ENCODE data around the gene MED26.
"Not testable (repeated sequence)": the region's sequence is repeated elsewhere in the genome, so short reads cannot be mapped to it uniquely, and the experiment has no call there.

MED26 gene

GRCh38 chr19:16668702-16669101 is 40.7 kb upstream of the MED26 start:
- not testable (repeated sequence) for H2BK15ac ChIP-seq (ENCODE audit: low read length); H3K4me2 ChIP-seq (ENCODE audit: insufficient read depth, low read length, poor library complexity, severe bottlenecking); H3K4me1 ChIP-seq (ENCODE audit: control insufficient read depth in 2 of 2, insufficient read depth in 1 of 2, low read depth in 1 of 2, low read length in 2 of 2); DNase-seq (ENCODE audit: low spot score); H4K8ac ChIP-seq (ENCODE audit: low read depth, low read length); H3K23ac ChIP-seq (ENCODE audit: low read depth, low read length, poor library complexity); H3K14ac ChIP-seq (ENCODE audit: low read length); H3K4ac ChIP-seq (ENCODE audit: low read length); H3K27ac ChIP-seq (replicated peaks; ENCODE audit: low read length); H3K9me3 ChIP-seq (replicated peaks in 1 of 2; ENCODE audit: control insufficient read depth in 2 of 2, insufficient read depth in 1 of 2, low read depth in 1 of 2, low read length in 2 of 2); H3K36me3 ChIP-seq (replicated peaks in 1 of 2; ENCODE audit: control insufficient read depth in 2 of 2, insufficient read depth in 2 of 2, low read length in 2 of 2); H2AFZ ChIP-seq (ENCODE audit: low read length); H4K91ac ChIP-seq (ENCODE audit: low read depth, low read length, poor library complexity); H2BK12ac ChIP-seq (ENCODE audit: low read length); H3K9ac ChIP-seq (ENCODE audit: low read depth, low read length, poor library complexity); H3K27me3 ChIP-seq (ENCODE audit: control insufficient read depth in 3 of 3, insufficient read depth in 3 of 3, low read depth in 1 of 3, low read length in 3 of 3); H3K18ac ChIP-seq (ENCODE audit: low read length); H3K4me3 ChIP-seq (ENCODE audit: low read length in 2 of 2); H2BK5ac ChIP-seq (ENCODE audit: low read length); H2AK5ac ChIP-seq (ENCODE audit: low read depth, low read length); H2BK120ac ChIP-seq (ENCODE audit: low read depth, low read length); H3K79me1 ChIP-seq (ENCODE audit: low read depth, low read length)
- WGBS, 2 donors (ENCODE audit: extremely low coverage in 2 of 2, insufficient read length in 2 of 2, insufficient replicate concordance in 1 of 2), result no CpG with 5 or more reads among the region's 4 CpGs

GRCh38 chr19:16668176-16668575 is 40.2 kb upstream of the MED26 start:
- H2BK120ac ChIP-seq (ENCODE audit: low read depth, low read length), result no peak overlapping the region
- H2AFZ ChIP-seq (ENCODE audit: low read length), result no peak overlapping the region
- no peaks in the 10 kb centered on the region for H3K9me3 ChIP-seq (replicated peaks in 1 of 2; ENCODE audit: control insufficient read depth in 2 of 2, insufficient read depth in 1 of 2, low read depth in 1 of 2, low read length in 2 of 2)
- no peaks in the 10 kb centered on the region for H3K4me1 ChIP-seq (ENCODE audit: control insufficient read depth in 2 of 2, insufficient read depth in 1 of 2, low read depth in 1 of 2, low read length in 2 of 2)
- H3K27ac ChIP-seq (replicated peaks; ENCODE audit: low read length), result no peak overlapping the region
- no peak overlapping the region for H2BK5ac ChIP-seq (ENCODE audit: low read length)
- no peaks in the 10 kb centered on the region for H3K36me3 ChIP-seq (replicated peaks in 1 of 2; ENCODE audit: control insufficient read depth in 2 of 2, insufficient read depth in 2 of 2, low read length in 2 of 2)
- no peak overlapping the region for H3K18ac ChIP-seq (ENCODE audit: low read length)
- H3K4me2 ChIP-seq (ENCODE audit: insufficient read depth, low read length, poor library complexity, severe bottlenecking), result no peak overlapping the region
- H3K14ac ChIP-seq (ENCODE audit: low read length), result no peak overlapping the region
- H2AK5ac ChIP-seq (ENCODE audit: low read depth, low read length), result no peak overlapping the region
- H3K79me1 ChIP-seq (ENCODE audit: low read depth, low read length), result no peaks in the 10 kb centered on the region
- H4K91ac ChIP-seq (ENCODE audit: low read depth, low read length, poor library complexity), result no peak overlapping the region
- no peak overlapping the region for H3K9ac ChIP-seq (ENCODE audit: low read depth, low read length, poor library complexity)
- H3K4me3 ChIP-seq (ENCODE audit: low read length in 2 of 2), result no peak overlapping the region
- no CpG with 5 or more reads among the region's 5 CpGs for WGBS, 2 donors (ENCODE audit: extremely low coverage in 2 of 2, insufficient read length in 2 of 2, insufficient replicate concordance in 1 of 2)
- H4K8ac ChIP-seq (ENCODE audit: low read depth, low read length), result no peak overlapping the region
- DNase-seq (ENCODE audit: low spot score), result no peak
- H3K23ac ChIP-seq (ENCODE audit: low read depth, low read length, poor library complexity), result no peak overlapping the region
- no peak overlapping the region for H3K4ac ChIP-seq (ENCODE audit: low read length)
- no peak overlapping the region for H2BK12ac ChIP-seq (ENCODE audit: low read length)
- H2BK15ac ChIP-seq (ENCODE audit: low read length), result no peak overlapping the region
- H3K27me3 ChIP-seq (ENCODE audit: control insufficient read depth in 3 of 3, insufficient read depth in 3 of 3, low read depth in 1 of 3, low read length in 3 of 3), result no peaks in the 10 kb centered on the region

GRCh38 chr19:16661480-16662034 is 33.6 kb upstream of the MED26 start:
- Histone ChIP-seq H2BK12ac (ENCODE audit: low read length) (peak overlapping the region; percentile 22), H2BK15ac (ENCODE audit: low read length) (peak overlapping the region; percentile 79), H4K91ac (ENCODE audit: low read depth, low read length, poor library complexity) (no peak overlapping the region), H2BK120ac (ENCODE audit: low read depth, low read length) (peak overlapping the region; percentile 64), H3K4me2 (ENCODE audit: insufficient read depth, low read length, poor library complexity, severe bottlenecking) (peak overlapping the region; percentile 97), H3K27ac (replicated peaks; ENCODE audit: low read length) (no peak overlapping the region), H2AFZ (ENCODE audit: low read length) (peak overlapping the region; percentile 96), H3K4ac (ENCODE audit: low read length) (no peak overlapping the region), H4K8ac (ENCODE audit: low read depth, low read length) (no peak overlapping the region), H3K23ac (ENCODE audit: low read depth, low read length, poor library complexity) (peak overlapping the region; percentile 63), H3K27me3 (ENCODE audit: control insufficient read depth in 3 of 3, insufficient read depth in 3 of 3, low read depth in 1 of 3, low read length in 3 of 3) (peaks cover 0 to 16% (median 9%) of the 10 kb centered on the region in 3 experiments), H3K9ac (ENCODE audit: low read depth, low read length, poor library complexity) (peak overlapping the region; percentile 70), H3K36me3 (replicated peaks in 1 of 2; ENCODE audit: control insufficient read depth in 2 of 2, insufficient read depth in 2 of 2, low read length in 2 of 2) (peaks cover 14 to 28% of the 10 kb centered on the region in 2 donors), H3K4me1 (ENCODE audit: control insufficient read depth in 2 of 2, insufficient read depth in 1 of 2, low read depth in 1 of 2, low read length in 2 of 2) (peaks cover 4 to 11% of the 10 kb centered on the region in 2 donors), H3K9me3 (replicated peaks in 1 of 2; ENCODE audit: control insufficient read depth in 2 of 2, insufficient read depth in 1 of 2, low read depth in 1 of 2, low read length in 2 of 2) (peaks cover 0 to 6% of the 10 kb centered on the region in 2 donors), H3K4me3 (ENCODE audit: low read length in 2 of 2) (peak overlapping the region; percentile 73 to 82), H3K18ac (ENCODE audit: low read length) (peak overlapping the region; percentile 70), H3K14ac (ENCODE audit: low read length) (peak overlapping the region; percentile 9), H2AK5ac (ENCODE audit: low read depth, low read length) (peak overlapping the region; percentile 63), H3K79me1 (ENCODE audit: low read depth, low read length) (peaks cover 14% of the 10 kb centered on the region), H2BK5ac (ENCODE audit: low read length) (no peak overlapping the region)
- no peak for DNase-seq (ENCODE audit: low spot score)
- WGBS, 2 donors (ENCODE audit: extremely low coverage in 2 of 2, insufficient read length in 2 of 2, insufficient replicate concordance in 1 of 2), result no CpG with 5 or more reads among the region's 31 CpGs

GRCh38 chr19:16660763-16661479 is 32.9 kb upstream of the MED26 start, which contains the start of gene TMEM38A:
TSS of gene TMEM38A (plus strand) at chr19:16661139. CDS start at chr19:16661218, 79 bp downstream.
- Histone ChIP-seq H3K4me1 (ENCODE audit: control insufficient read depth in 2 of 2, insufficient read depth in 1 of 2, low read depth in 1 of 2, low read length in 2 of 2) (peaks cover 4 to 11% of the 10 kb centered on the region in 2 donors), H2BK5ac (ENCODE audit: low read length) (peak within 1 kb of the TSS; percentile 57), H3K23ac (ENCODE audit: low read depth, low read length, poor library complexity) (peak within 1 kb of the TSS; percentile 98), H2BK12ac (ENCODE audit: low read length) (peak within 1 kb of the TSS; percentile 22), H3K4me2 (ENCODE audit: insufficient read depth, low read length, poor library complexity, severe bottlenecking) (peak within 1 kb of the TSS; percentile 97), H3K36me3 (replicated peaks in 1 of 2; ENCODE audit: control insufficient read depth in 2 of 2, insufficient read depth in 2 of 2, low read length in 2 of 2) (peaks cover 18 to 34% of the 10 kb centered on the region in 2 donors), H3K14ac (ENCODE audit: low read length) (peak within 1 kb of the TSS; percentile 94), H3K27me3 (ENCODE audit: control insufficient read depth in 3 of 3, insufficient read depth in 3 of 3, low read depth in 1 of 3, low read length in 3 of 3) (peaks cover 0 to 16% (median 9%) of the 10 kb centered on the region in 3 experiments), H3K9ac (ENCODE audit: low read depth, low read length, poor library complexity) (peak within 1 kb of the TSS; percentile 92), H2AK5ac (ENCODE audit: low read depth, low read length) (peak within 1 kb of the TSS; percentile 93), H2BK15ac (ENCODE audit: low read length) (peak within 1 kb of the TSS; percentile 79), H4K91ac (ENCODE audit: low read depth, low read length, poor library complexity) (no peak within 1 kb of the TSS), H3K27ac (replicated peaks; ENCODE audit: low read length) (peak within 1 kb of the TSS; percentile 92), H3K4ac (ENCODE audit: low read length) (peak within 1 kb of the TSS; percentile 98), H3K18ac (ENCODE audit: low read length) (peak within 1 kb of the TSS; percentile 100), H3K9me3 (replicated peaks in 1 of 2; ENCODE audit: control insufficient read depth in 2 of 2, insufficient read depth in 1 of 2, low read depth in 1 of 2, low read length in 2 of 2) (peaks cover 0 to 6% of the 10 kb centered on the region in 2 donors), H3K79me1 (ENCODE audit: low read depth, low read length) (peaks cover 14% of the 10 kb centered on the region), H4K8ac (ENCODE audit: low read depth, low read length) (no peak within 1 kb of the TSS), H3K4me3 (ENCODE audit: low read length in 2 of 2) (peak within 1 kb of the TSS; percentile 73 to 91), H2AFZ (ENCODE audit: low read length) (peak within 1 kb of the TSS; percentile 96), H2BK120ac (ENCODE audit: low read depth, low read length) (peak within 1 kb of the TSS; percentile 64)
- no CpG with 5 or more reads among the region's 76 CpGs for WGBS, 2 donors (ENCODE audit: extremely low coverage in 2 of 2, insufficient read length in 2 of 2, insufficient replicate concordance in 1 of 2)
- DNase-seq (ENCODE audit: low spot score), result peak; percentile 4

Data from neuronal stem cell (in vitro differentiated cells).